H9 (cell line): ENCODE measurements around the gene TTC31. TPM values are rescaled to one million over a fixed set of nuclear protein-coding genes. Genes with fewer than 3 reads are reported as not detected.
A peak's percentile ranks its signal among the peaks of the same experiment; 100 is the strongest.

Source experiments
- DNase-seq: peaks from one replicate; pipeline ENCODE4 v3.0.0-alpha.2; 2017
- H2AFZ ChIP-seq: one replicate; pipeline ENCODE4 v1.6.1; 2013; ENCODE audit warnings: mild to moderate bottlenecking, low read length, control low read depth, moderate library complexity
- H2AK5ac ChIP-seq: 2 replicates; pipeline ENCODE4 v1.6.1; 2013; ENCODE audit warnings: low read length, control low read depth, mixed read lengths; ENCODE audit not compliant: insufficient read length
- H2BK120ac ChIP-seq: one replicate; pipeline ENCODE4 v1.6.1; 2013; ENCODE audit warnings: low read depth, mild to moderate bottlenecking, low read length, control low read depth, inconsistent platforms; ENCODE audit not compliant: poor library complexity, severe bottlenecking
- H2BK12ac ChIP-seq: 2 replicates; pipeline ENCODE4 v1.6.1; 2013; ENCODE audit warnings: low read length, control low read depth, mixed read lengths, low read depth; ENCODE audit not compliant: insufficient read length
- H2BK15ac ChIP-seq: 2 replicates; pipeline ENCODE4 v1.6.1; 2013; ENCODE audit warnings: low read depth, low read length, control low read depth
- H2BK20ac ChIP-seq: one replicate; pipeline ENCODE4 v1.6.1; 2013; ENCODE audit warnings: low read depth, mild to moderate bottlenecking, low read length, control low read depth, inconsistent platforms; ENCODE audit not compliant: poor library complexity, severe bottlenecking
- H2BK5ac ChIP-seq: 2 replicates; pipeline ENCODE4 v1.6.1; 2013; ENCODE audit warnings: low read length, control low read depth, mixed read lengths; ENCODE audit not compliant: insufficient read length
- H3K14ac ChIP-seq: 2 replicates; pipeline ENCODE4 v1.6.1; 2013; ENCODE audit warnings: low read length, control low read depth; ENCODE audit not compliant: insufficient read depth
- H3K18ac ChIP-seq: 2 replicates; pipeline ENCODE4 v1.6.1; 2013; ENCODE audit warnings: low read depth, mild to moderate bottlenecking, mixed read lengths, low read length, control low read depth; ENCODE audit not compliant: insufficient read length
- H3K23ac ChIP-seq: 2 replicates; pipeline ENCODE4 v1.6.1; 2013; ENCODE audit warnings: low read length, control low read depth, mixed read lengths, low read depth; ENCODE audit not compliant: insufficient read length
- H3K23me2 ChIP-seq: 2 replicates; pipeline ENCODE4 v1.6.1; 2013; ENCODE audit warnings: low read depth, mild to moderate bottlenecking, mixed read lengths, low read length, control low read depth; ENCODE audit not compliant: insufficient read length, poor library complexity, severe bottlenecking
- H3K27ac ChIP-seq: 2 replicates; pipeline ENCODE4 v1.5.1; 2013; ENCODE audit warnings: low read length, control low read depth, mixed read lengths, low read depth; ENCODE audit not compliant: insufficient read length
- H3K27me3 ChIP-seq: 2 replicates; pipeline ENCODE4 v1.6.1; 2013; ENCODE audit warnings: low read length, control low read depth, inconsistent platforms; ENCODE audit not compliant: insufficient read depth
- H3K4ac ChIP-seq: 2 replicates; pipeline ENCODE4 v1.6.1; 2013; ENCODE audit warnings: low read depth, mild to moderate bottlenecking, control low read depth, inconsistent platforms, low read length, moderate library complexity
- H3K4me1 ChIP-seq: 2 replicates; pipeline ENCODE4 v1.6.1; 2013; ENCODE audit warnings: low read length, control low read depth, inconsistent platforms; ENCODE audit not compliant: insufficient read depth
- H3K4me2 ChIP-seq: 2 replicates; pipeline ENCODE4 v1.6.1; 2013; ENCODE audit warnings: low read length, control low read depth, mixed read lengths; ENCODE audit not compliant: insufficient read length, insufficient read depth
- H3K56ac ChIP-seq: 2 replicates; pipeline ENCODE4 v1.6.1; 2013; ENCODE audit warnings: low read depth, mild to moderate bottlenecking, mixed read lengths, low read length, control low read depth; ENCODE audit not compliant: insufficient read length
- H3K79me1 ChIP-seq: 2 replicates; pipeline ENCODE4 v1.6.1; 2013; ENCODE audit warnings: low read depth, mild to moderate bottlenecking, moderate library complexity, low read length, control low read depth, inconsistent platforms; ENCODE audit not compliant: insufficient read depth, poor library complexity, severe bottlenecking
- H3K79me2 ChIP-seq: 2 replicates; pipeline ENCODE4 v1.6.1; 2013; ENCODE audit warnings: low read length, control low read depth, inconsistent platforms; ENCODE audit not compliant: insufficient read depth
- H3K9ac ChIP-seq: 2 replicates; pipeline ENCODE4 v1.6.1; 2013; ENCODE audit warnings: low read length, control low read depth, mixed read lengths; ENCODE audit not compliant: insufficient read length; ENCODE audit errors: extremely low read depth
- H3K9me3 ChIP-seq: one replicate; pipeline ENCODE4 v1.6.1; 2013; ENCODE audit warnings: low read depth, low read length, inconsistent platforms; ENCODE audit not compliant: control insufficient read depth
- H3T11ph ChIP-seq: one replicate; pipeline ENCODE4 v1.6.1; 2013; ENCODE audit warnings: mild to moderate bottlenecking, low read length, control low read depth, inconsistent platforms
- H4K20me1 ChIP-seq: one replicate; pipeline ENCODE4 v1.6.1; 2013; ENCODE audit not compliant: control insufficient read depth, insufficient read length, insufficient read depth
- H4K5ac ChIP-seq: 2 replicates; pipeline ENCODE4 v1.6.1; 2013; ENCODE audit warnings: low read depth, mild to moderate bottlenecking, mixed read lengths, low read length, control low read depth; ENCODE audit not compliant: insufficient read length
- H4K8ac ChIP-seq: replicated peaks from 2 replicates; pipeline ENCODE4 v1.6.1; 2013; ENCODE audit warnings: low read length, control low read depth, mixed read lengths, low read depth; ENCODE audit not compliant: insufficient read length
- H4K91ac ChIP-seq: 2 replicates; pipeline ENCODE4 v1.6.1; 2013; ENCODE audit warnings: low read depth, mild to moderate bottlenecking, moderate library complexity, mixed read lengths, low read length, control low read depth; ENCODE audit not compliant: insufficient read length
- H3K27ac Mint-ChIP-seq, 3 experiments: 2 replicates in 2 of 3; 3 replicates in 1 of 3; pipeline ENCODE4 v1.8.0; 2020 to 2021; ENCODE audit warnings: mixed read lengths in 3 of 3, mild to moderate bottlenecking in 1 of 3, moderate library complexity in 1 of 3
- H3K27me3 Mint-ChIP-seq: 2 replicates; pipeline ENCODE4 v1.8.0; 2021; ENCODE audit warnings: low read depth, mild to moderate bottlenecking, moderate library complexity, mixed read lengths
- H3K36me3 Mint-ChIP-seq, 3 experiments: 2 replicates in 2 of 3; 3 replicates in 1 of 3; pipeline ENCODE4 v1.8.0; 2020 to 2021; ENCODE audit warnings: low read depth in 3 of 3, mixed read lengths in 3 of 3; ENCODE audit not compliant: insufficient read depth in 1 of 3
- H3K4me1 Mint-ChIP-seq, 2 experiments: 2 replicates each; pipeline ENCODE4 v1.8.0; 2020; ENCODE audit warnings: mixed read lengths in 2 of 2
- H3K4me3 Mint-ChIP-seq, 2 experiments: 2 replicates in 1 of 2; 3 replicates in 1 of 2; pipeline ENCODE4 v1.8.0; 2020 to 2021; ENCODE audit warnings: mild to moderate bottlenecking in 2 of 2, mixed read lengths in 2 of 2, moderate library complexity in 1 of 2
- H3K9me3 Mint-ChIP-seq, 2 experiments: 2 replicates in 1 of 2; 3 replicates in 1 of 2; pipeline ENCODE4 v1.8.0; 2020; ENCODE audit warnings: mild to moderate bottlenecking in 2 of 2, mixed read lengths in 2 of 2, moderate library complexity in 1 of 2
- CTCF ChIP-seq: fragments of 200-600 bp; sonication (generic); conservative IDR thresholded peaks from 3 replicates; pipeline ENCODE4 v1.8.0; 2021; ENCODE audit warnings: antibody characterized with exemption, mild to moderate bottlenecking
- WGBS: extraction: QIAGEN DNeasy Blood & Tissue Kit; methylation state at CpG from one replicate; pipeline ENCODE4 v1.1.7; 2013; ENCODE audit warnings: missing lambda C conversion rate, low lambda C conversion rate, mixed read lengths; ENCODE audit not compliant: insufficient read length; ENCODE audit errors: extremely low coverage; 5-methylcytosine and 5-hydroxymethylcytosine counted together
- total RNA-seq: library from RNA; stranded (reverse); gene quantifications from 2 replicates; pipeline ENCODE4 v1.2.1, GENCODE V29; 2021

Gene TTC31
- total RNA-seq, 1 experiment from 2014 or later: 33.3 TPM

GRCh38 chr2:74501335-74502071 lies 18.6 kb downstream of the TTC31 start:
- no peaks in the 10 kb centered on the region for H3K79me2 ChIP-seq
- no peak overlapping the region for H2BK20ac ChIP-seq
- no peaks in the 10 kb centered on the region for H3K79me1 ChIP-seq
- H4K20me1 ChIP-seq: no peaks in the 10 kb centered on the region
- H3K14ac ChIP-seq: no peak overlapping the region
- no peak overlapping the region for H2AK5ac ChIP-seq
- no CpG with 5 or more reads among the region's 18 CpGs for WGBS
- H3K4me1 Mint-ChIP-seq: peaks cover 53 to 65% of the 10 kb centered on the region in 2 experiments
- no peak overlapping the region for H4K5ac ChIP-seq
- H2BK5ac ChIP-seq: no peak overlapping the region
- peaks cover 2% of the 10 kb centered on the region; the same call in 1 of the 2 replicates for H3K4me1 ChIP-seq
- no peak overlapping the region for H2BK120ac ChIP-seq
- H3K9ac ChIP-seq: no peak overlapping the region
- no peak overlapping the region for H2AFZ ChIP-seq
- H3K18ac ChIP-seq: no peak overlapping the region
- H3K27ac ChIP-seq: no peak overlapping the region
- no peak overlapping the region for H3K27ac Mint-ChIP-seq
- no peak overlapping the region for H3K23ac ChIP-seq
- no peaks in the 10 kb centered on the region for H3K9me3 ChIP-seq
- peaks cover 91% of the 10 kb centered on the region for H3K27me3 Mint-ChIP-seq
- no peak overlapping the region for H4K8ac ChIP-seq
- H3K23me2 ChIP-seq: peaks cover 41% of the 10 kb centered on the region
- peak overlapping the region; percentile 72 to 85 for H3K4me3 Mint-ChIP-seq
- peaks cover 87% of the 10 kb centered on the region for H3K27me3 ChIP-seq
- H4K91ac ChIP-seq: no peak overlapping the region
- peaks cover 19 to 27% (median 22%) of the 10 kb centered on the region in 3 experiments for H3K36me3 Mint-ChIP-seq
- no peak overlapping the region for H3K56ac ChIP-seq
- peak overlapping the region; percentile 54 for H3K4me2 ChIP-seq
- no peak overlapping the region for H2BK15ac ChIP-seq
- no peak for TF ChIP-seq CTCF
- peak; percentile 39 for DNase-seq
- peaks cover 2 to 5% of the 10 kb centered on the region in 2 experiments; a peak in 3 of 5 replicates for H3K9me3 Mint-ChIP-seq
- H2BK12ac ChIP-seq: no peak overlapping the region
- H3T11ph ChIP-seq: no peak overlapping the region
- H3K4ac ChIP-seq: no peak overlapping the region
